HG02610 (cell line): ENCODE measurements around the gene TBCC.

Experiments used
- ATAC-seq: cut with Tn5 transposase; IDR thresholded peaks from one replicate; pipeline ENCODE4 v1.9.1; 2021; ENCODE audit warnings: mild to moderate bottlenecking, moderate library complexity; ENCODE audit not compliant: unreplicated experiment

Gene TBCC, protein sequence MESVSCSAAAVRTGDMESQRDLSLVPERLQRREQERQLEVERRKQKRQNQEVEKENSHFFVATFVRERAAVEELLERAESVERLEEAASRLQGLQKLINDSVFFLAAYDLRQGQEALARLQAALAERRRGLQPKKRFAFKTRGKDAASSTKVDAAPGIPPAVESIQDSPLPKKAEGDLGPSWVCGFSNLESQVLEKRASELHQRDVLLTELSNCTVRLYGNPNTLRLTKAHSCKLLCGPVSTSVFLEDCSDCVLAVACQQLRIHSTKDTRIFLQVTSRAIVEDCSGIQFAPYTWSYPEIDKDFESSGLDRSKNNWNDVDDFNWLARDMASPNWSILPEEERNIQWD

DNA sequence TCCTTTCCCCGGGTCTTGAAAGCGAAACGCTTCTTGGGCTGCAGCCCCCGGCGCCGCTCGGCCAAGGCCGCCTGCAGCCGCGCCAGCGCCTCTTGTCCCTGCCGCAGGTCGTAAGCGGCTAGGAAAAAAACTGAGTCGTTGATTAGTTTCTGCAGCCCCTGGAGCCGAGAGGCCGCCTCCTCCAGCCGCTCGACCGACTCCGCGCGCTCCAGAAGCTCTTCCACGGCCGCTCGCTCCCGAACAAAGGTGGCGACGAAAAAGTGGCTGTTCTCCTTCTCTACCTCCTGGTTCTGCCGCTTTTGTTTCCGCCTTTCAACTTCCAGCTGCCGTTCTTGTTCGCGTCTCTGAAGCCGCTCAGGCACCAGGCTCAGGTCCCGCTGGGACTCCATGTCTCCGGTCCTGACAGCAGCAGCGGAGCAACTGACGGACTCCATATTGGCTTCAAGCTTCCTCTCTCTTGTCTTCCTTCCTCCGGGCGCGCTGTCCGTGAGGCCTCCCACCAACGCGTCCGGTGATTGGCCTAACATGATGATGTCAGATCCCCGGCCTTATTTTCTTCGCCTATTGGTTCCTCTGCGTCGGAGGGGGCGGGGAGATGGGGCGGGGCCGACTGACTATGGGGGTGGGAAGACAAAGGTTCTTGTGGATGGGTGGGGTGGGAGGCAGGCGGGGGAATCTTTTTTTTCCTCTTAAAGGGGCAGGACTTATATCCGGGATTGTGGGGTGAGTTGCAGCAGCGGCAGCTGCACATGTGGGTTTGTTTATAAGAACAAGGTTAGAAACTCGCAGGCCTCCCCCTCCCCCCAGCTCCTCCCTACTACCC is at the start of gene TBCC:
Gene TBCC, minus strand, starts transcription at position 464 of the 823 bp plus-strand sequence. Its CDS starts 30 bp downstream, at position 434.
- ATAC-seq, result peak; percentile 79

DNA sequence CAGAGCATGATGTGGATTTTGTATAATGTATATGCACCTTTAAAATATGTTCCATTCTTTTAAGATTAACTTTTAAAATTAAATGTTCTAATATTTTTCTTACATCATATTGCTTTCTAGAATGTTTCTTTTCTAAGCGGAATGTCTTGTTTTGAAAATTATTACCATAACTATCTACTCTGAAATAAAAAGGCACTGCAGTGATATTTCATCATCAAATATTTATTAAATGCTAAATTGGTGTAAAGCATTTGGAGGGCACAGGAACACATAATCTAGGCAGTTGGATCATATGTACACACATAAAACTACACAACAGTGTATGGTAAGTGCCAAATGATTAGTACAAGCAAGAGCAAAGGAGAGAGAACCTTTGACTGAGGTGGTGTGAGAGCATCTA is 49.7 kb upstream of the TBCC start:
- ATAC-seq, result no peak

- no peak for ATAC-seq
Observed at GRCh38 chr6:42791706-42792320, 45.9 kb upstream of the TBCC start.

GRCh38 chr6:42790549-42791181 is 44.8 kb upstream of the TBCC start:
- no peak for ATAC-seq

DNA sequence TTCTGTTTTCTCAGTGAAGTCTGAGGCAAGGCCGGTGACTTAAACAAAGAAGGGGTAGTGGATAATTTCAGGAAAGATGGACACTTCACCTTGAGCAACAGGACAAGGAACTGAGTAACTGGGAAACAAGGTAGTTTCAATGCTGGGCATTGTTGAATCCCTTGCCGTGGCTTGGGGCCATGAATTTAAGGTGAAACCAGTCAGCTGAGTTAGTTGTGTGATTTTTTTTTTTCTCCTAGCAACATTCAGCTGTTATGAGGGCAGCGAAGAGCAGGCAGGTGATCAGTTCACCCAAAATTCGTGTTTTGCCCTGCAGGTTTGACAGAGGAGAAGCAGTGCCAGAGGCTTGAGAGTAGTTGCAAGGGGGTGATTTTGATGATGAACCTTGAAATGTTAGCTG is 42.8 kb upstream of the TBCC start:
- no peak for ATAC-seq

- no peak for ATAC-seq
Observed at GRCh38 chr6:42787063-42787472, 41.2 kb upstream of the TBCC start.

DNA sequence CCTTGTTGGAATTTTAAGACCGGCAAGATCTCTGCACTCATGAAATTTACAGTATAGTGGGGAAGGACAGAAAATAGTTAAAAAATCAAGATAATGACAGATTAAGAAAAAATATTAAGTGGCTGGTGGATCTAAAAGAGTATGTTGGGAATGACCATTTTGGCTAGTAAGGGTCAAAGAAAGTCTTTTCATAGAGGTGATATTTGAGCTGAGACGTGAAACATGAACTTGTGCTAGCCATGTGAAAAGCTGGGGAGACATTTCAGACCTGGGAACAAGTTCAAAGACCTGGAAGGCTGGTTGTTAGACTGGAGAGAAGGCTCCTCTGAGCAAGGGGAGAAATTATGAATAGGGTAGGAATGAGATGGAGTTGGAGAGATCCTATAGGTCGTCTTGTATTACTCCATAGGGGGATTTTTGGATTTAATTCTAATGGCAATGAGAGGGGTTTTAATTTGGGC is 40.7 kb upstream of the TBCC start:
- no peak for ATAC-seq

DNA sequence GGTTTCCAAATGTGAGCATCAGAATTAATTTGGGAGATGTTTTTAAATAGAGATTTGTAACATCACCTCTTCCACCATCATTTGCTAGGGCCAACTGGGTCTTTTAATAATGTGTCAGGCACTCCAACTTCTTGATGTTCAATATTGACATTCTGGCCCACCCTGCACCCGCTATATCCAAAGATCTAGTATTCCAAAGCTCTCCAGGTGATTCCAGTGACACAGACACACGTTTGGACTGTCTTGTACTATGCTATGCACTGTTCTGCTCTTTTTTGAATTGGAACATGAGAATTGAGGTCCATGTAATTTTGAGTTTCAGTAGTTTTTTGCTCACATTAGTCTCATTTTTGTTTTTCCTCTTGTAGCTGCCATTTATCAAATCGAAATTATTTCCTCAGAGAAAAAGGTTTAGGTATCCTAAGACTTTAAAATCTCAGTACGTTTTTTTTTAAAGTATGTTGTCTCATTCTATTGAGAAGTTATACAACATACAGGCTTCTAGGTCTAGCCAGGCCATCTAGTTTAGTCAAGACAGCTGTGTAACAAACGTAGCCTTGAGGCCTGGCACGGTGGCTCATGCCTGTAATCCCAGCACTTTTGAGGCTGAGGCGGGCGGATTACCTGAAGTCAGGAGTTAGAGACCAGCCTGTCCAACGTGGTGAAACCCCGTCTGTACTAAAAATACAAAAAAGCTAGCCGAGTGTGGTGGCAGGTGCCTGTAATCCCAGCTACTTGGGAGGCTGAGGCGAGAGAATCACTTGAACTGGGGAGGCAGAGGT is 39.0 kb upstream of the TBCC start:
- no peak for ATAC-seq

DNA sequence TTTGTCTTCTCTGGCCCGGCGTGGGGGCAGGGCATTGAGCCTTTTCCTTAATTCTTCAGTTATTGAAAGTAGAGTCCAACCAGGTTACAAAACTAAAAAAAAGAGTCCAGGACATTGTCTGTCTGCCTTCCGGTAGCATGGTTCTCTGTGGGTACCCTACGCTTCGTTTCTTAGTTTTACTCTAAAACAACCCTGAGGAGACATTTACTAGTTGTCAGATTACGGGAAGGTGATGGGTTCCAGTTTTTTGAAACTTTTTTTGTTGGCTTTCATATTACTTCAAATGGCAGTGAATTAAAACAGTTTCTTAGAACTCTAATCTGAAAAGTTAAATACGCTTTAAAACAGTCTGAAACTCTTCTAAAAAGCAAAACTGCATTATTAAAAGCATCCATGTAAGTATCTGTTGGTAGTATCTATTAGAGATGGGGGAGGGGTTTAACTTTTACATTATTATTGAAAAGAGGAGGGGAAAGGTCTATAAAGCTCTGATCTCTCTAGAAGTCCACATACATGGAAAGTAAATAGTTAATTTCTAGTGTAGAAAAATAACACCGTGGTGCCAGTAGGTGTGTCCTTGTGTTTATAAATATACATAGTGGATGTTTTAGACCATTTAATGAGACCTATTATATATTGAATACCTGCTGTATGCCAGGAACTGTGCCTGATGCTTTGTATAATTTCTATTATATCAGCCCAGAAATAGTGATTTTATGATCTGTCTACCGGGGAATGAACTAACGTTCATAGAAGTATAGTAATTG is 38.2 kb upstream of the TBCC start:
- ATAC-seq, result no peak

DNA sequence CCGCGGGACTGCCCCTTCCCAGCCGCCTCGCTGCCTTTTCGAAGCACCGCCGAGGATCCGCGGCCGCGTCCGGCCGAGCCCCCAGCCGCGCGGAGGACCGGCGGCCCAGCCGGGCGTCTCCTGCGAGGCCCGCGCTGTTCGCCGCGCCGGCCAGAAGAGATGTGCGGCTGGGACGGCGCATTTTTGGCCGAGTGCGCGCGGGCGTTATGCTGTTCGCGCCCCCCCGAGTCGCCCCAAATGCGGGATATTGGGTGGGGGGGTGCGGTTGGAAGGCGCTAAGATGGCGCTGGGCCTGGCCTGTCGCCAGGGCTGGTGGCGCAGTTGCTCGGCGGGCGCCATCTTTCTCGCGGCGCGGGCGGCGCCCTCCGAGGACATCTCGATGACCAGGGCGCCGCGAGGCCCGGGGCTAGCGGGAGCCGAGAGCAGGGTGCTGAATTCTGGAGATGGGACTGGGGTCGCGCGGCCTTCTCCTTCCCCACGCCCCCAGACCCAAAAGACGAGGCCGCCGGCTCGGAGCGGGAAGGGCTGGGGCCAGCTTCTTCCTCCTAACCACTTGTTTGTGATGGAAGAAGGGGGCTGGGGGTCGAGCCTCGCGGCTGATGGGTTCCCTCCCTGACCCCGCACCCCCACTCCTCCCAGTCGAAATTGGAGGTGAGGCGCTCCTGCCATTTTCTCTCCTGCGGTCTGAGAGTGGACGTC is 37.4 kb upstream of the TBCC start:
- ATAC-seq, result no peak

- ATAC-seq, result no peak
Observed at GRCh38 chr6:42782689-42783176, 36.8 kb upstream of the TBCC start.

GRCh38 chr6:42781796-42782688 is 36.1 kb upstream of the TBCC start, which contains the start of gene BICRAL:
Gene BICRAL, plus strand, starts transcription at chr6:42782052. Its CDS starts 39,971 bp downstream, at chr6:42822023.
- ATAC-seq, result no peak

DNA sequence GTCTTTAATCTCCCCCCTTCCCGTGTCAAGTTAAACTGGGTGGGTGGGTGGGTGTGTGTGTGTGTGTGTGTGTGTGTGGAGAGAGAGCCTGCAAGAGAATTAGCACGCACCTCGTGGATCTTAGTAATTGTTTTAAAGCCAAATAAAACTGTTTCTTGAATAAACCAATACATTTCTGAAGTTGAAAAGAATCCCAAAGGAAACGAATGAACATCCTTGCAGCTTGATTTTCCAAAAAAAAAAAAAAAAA is 35.6 kb upstream of the TBCC start:
- no peak for ATAC-seq

- ATAC-seq, result no peak
Observed at GRCh38 chr6:42779521-42779920, 33.6 kb upstream of the TBCC start.

- no peak for ATAC-seq
Observed at GRCh38 chr6:42778122-42778521, 32.2 kb upstream of the TBCC start.

DNA sequence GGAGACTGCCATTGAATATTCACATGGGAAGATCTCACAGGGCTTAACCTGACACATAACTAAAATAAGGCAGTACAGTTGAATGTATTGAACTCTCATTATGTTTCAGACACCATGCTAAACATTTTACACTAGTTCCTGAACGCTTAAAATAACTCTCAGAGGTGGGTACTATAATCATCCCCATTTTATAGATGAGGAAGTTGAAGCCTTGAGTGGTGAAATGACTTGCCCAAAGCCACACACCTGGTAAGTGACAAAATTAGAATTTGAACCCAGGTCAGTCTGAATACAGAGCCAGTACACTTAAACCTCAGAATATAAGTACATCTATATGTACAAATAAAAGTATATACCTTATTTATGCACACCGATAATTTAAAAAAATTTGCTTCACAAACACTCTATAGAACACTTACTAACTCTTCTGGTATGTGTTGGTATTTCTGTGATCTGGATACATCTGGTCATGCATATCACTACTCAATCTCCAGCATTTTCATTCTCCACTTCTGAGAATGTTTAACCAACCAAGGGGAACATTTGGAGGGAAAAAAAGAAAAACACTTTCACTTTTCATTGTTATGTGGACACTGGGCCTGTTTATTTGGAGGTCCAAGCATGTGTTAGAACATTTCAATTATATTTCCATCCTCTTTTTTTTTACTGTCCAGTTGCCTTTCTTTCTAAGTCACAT is 31.4 kb upstream of the TBCC start:
- ATAC-seq, result peak; percentile 56

DNA sequence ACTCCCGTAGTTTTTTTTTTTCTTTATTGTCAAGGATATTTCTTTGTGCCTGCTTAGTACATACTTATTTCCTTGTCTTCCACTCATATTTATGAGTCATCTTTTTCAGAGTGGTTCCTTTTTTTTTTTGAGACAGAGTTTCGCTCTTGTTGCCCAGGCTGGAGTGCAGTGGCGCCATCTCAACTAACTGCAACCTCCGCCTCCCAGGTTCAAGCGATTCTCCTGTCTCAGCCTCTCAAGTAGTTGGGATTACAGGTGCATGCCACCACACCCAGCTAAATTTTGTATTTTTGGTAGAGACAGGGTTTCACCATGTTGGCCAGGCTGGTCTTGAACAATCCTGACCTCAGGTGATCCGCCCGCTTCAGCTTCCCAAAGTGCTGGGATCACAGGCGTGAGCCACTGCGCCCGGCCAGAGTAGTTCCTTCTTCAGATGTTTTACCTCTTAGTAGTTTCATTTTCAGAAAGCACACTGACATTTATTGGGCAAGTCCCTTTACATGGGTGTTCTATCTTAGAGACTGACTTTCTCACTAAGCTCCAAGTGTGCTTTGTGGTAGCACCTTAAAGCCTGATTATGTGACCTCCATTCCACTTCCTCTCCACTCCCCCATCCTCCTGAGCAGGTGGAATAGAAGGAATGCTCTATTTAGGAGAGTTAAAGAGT is 29.1 kb upstream of the TBCC start:
- peak; percentile 54 for ATAC-seq
